ENCODE data around the gene TNFAIP8. TPM values are rescaled to one million over a fixed set of nuclear protein-coding genes. Genes with fewer than 3 reads are reported as not detected.

TNFAIP8 gene
- polyA plus RNA-seq, 1 of the 3 experiments (the other 2 are of a cell fraction): 31.3 TPM

GRCh38 chr5:119374901-119375300 lies 19.1 kb downstream of the TNFAIP8 start:
- H3K27ac ChIP-seq (ENCODE audit: low read depth in 2 of 2, low read length in 1 of 2): no peak overlapping the region
- no peak overlapping the region for H3K9ac ChIP-seq
- H3K9me2 ChIP-seq: no peaks in the 10 kb centered on the region
- POLR2A ChIA-PET: no interaction called here
- peaks cover 4% of the 10 kb centered on the region for H3F3A ChIP-seq (replicated peaks; ENCODE audit: insufficient read depth)
- WGBS (ENCODE audit: low lambda C conversion rate): 96% methylated on average over 2 of the region's 2 CpGs
- H3K27me3 ChIP-seq (ENCODE audit: insufficient read depth): no peaks in the 10 kb centered on the region
- H4K20me1 ChIP-seq (ENCODE audit: insufficient read depth): no peaks in the 10 kb centered on the region
- peaks cover 11% of the 10 kb centered on the region for H3K79me2 ChIP-seq (ENCODE audit: insufficient read depth)
- no peak for TF ChIP-seq REST (IDR thresholded peaks at IDR 0.05; ENCODE audit: low read depth, low read length)
- TF ChIP-seq CHD2 (IDR thresholded peaks at IDR 0.05; ENCODE audit: low read length, partially characterized antibody): no peak
- no peak for TF ChIP-seq SIN3A (IDR thresholded peaks at IDR 0.05; ENCODE audit: borderline replicate concordance, low read depth, low read length)
- no peak for TF ChIP-seq JUND (IDR thresholded peaks at IDR 0.05)
- TF ChIP-seq TAF1 (IDR thresholded peaks at IDR 0.05; ENCODE audit: borderline replicate concordance, low read depth, low read length): no peak
- TF ChIP-seq FOXJ3 (CRISPR knock-in tag; IDR thresholded peaks at IDR 0.05): no peak
- no peak for TF ChIP-seq MXI1 (IDR thresholded peaks at IDR 0.05; ENCODE audit: low read depth, low read length)
- TF ChIP-seq EZH2phosphoT487 (IDR thresholded peaks at IDR 0.05; ENCODE audit: borderline replicate concordance, low read depth): no peak
- TF ChIP-seq IRF3 (IDR thresholded peaks at IDR 0.05; ENCODE audit: low read depth, low read length): no peak
- no peak for TF ChIP-seq EP300 (IDR thresholded peaks at IDR 0.05; ENCODE audit: borderline replicate concordance in 1 of 2, low read depth in 1 of 2, low read length in 1 of 2)
- TF ChIP-seq MAX (IDR thresholded peaks at IDR 0.05; ENCODE audit: low read depth): no peak
- H2AFZ ChIP-seq (ENCODE audit: low read depth): no peak overlapping the region
- H3K36me3 ChIP-seq (replicated peaks in 1 of 2; ENCODE audit: control insufficient read depth in 1 of 2, insufficient read depth in 2 of 2, low read length in 1 of 2): no peaks in the 10 kb centered on the region
- CTCF ChIA-PET: interaction anchor here (2.9 kb wide), 1 partner anchor 37 kb away, joined by 11 read pairs; no protein-coding TSS in a partner anchor
- no peak for DNase-seq
- H3K4me2 ChIP-seq: no peak overlapping the region
- H3K4me1 ChIP-seq (ENCODE audit: control insufficient read depth in 1 of 2, insufficient read depth in 2 of 2, low read depth in 1 of 2, low read length in 1 of 2): peaks cover 0 to 17% of the 10 kb centered on the region in 2 experiments
- H3K4me3 ChIP-seq (ENCODE audit: low read depth in 2 of 2, low read length in 1 of 2): no peak overlapping the region
- no peaks in the 10 kb centered on the region for H3K9me3 ChIP-seq

GRCh38 chr5:119377066-119377465 lies 21.2 kb downstream of the TNFAIP8 start:
- no peaks in the 10 kb centered on the region for H3K9me3 ChIP-seq
- H3K9me2 ChIP-seq: no peaks in the 10 kb centered on the region
- H3K4me1 ChIP-seq (ENCODE audit: control insufficient read depth in 1 of 2, insufficient read depth in 2 of 2, low read depth in 1 of 2, low read length in 1 of 2): peaks cover 0 to 11% of the 10 kb centered on the region in 2 experiments; a peak in 1 of 4 replicates
- no peak for DNase-seq
- H3K79me2 ChIP-seq (ENCODE audit: insufficient read depth): peaks cover 12% of the 10 kb centered on the region; the same call in 1 of the 2 replicates
- no peaks in the 10 kb centered on the region for H3K36me3 ChIP-seq (replicated peaks in 1 of 2; ENCODE audit: control insufficient read depth in 1 of 2, insufficient read depth in 2 of 2, low read length in 1 of 2)
- H3K4me2 ChIP-seq: no peak overlapping the region
- WGBS (ENCODE audit: low lambda C conversion rate): 100% methylated on average over 1 of the region's 1 CpG
- no peaks in the 10 kb centered on the region for H3K27me3 ChIP-seq (ENCODE audit: insufficient read depth)
- H3F3A ChIP-seq (replicated peaks; ENCODE audit: insufficient read depth): no peaks in the 10 kb centered on the region
- POLR2A ChIA-PET: no interaction called here
- H2AFZ ChIP-seq (ENCODE audit: low read depth): no peak overlapping the region
- H3K27ac ChIP-seq (ENCODE audit: low read depth in 2 of 2, low read length in 1 of 2): no peak overlapping the region
- H3K4me3 ChIP-seq (ENCODE audit: low read depth in 2 of 2, low read length in 1 of 2): no peak overlapping the region
- no peak overlapping the region for H3K9ac ChIP-seq
- CTCF ChIA-PET: interaction anchor here (0.7 to 3.4 kb wide), 2 partner anchors 62 to 389 kb away, joined by 4 to 14 read pairs; partner anchors contain the start of gene DTWD2
- H4K20me1 ChIP-seq (ENCODE audit: insufficient read depth): no peaks in the 10 kb centered on the region
- TF ChIP-seq EZH2phosphoT487 (IDR thresholded peaks at IDR 0.05; ENCODE audit: borderline replicate concordance, low read depth) (no peak), TEAD4 (IDR thresholded peaks at IDR 0.05; ENCODE audit: borderline replicate concordance, insufficient read depth) (no peak), NRF1 (IDR thresholded peaks at IDR 0.05; ENCODE audit: low read depth, low read length) (no peak), CTCF (IDR thresholded peaks at IDR 0.05) (no peak), EP300 (IDR thresholded peaks at IDR 0.05; ENCODE audit: borderline replicate concordance in 1 of 2, low read depth in 1 of 2, low read length in 1 of 2) (no peak), NFIC (IDR thresholded peaks at IDR 0.05; ENCODE audit: borderline replicate concordance) (no peak), PBX3 (IDR thresholded peaks at IDR 0.05) (no peak), FOXM1 (IDR thresholded peaks at IDR 0.05; ENCODE audit: low read depth) (no peak), IRF3 (IDR thresholded peaks at IDR 0.05; ENCODE audit: low read depth, low read length) (no peak)

All from SK-N-SH (cell line).